ENCODE results near the gene ZNF768. TPM values are rescaled to one million over a fixed set of nuclear protein-coding genes. Genes with fewer than 3 reads are reported as not detected.
"Not testable (repeated sequence)": the region's sequence is repeated elsewhere in the genome, so short reads cannot be mapped to it uniquely, and the experiment has no call there.

Gene ZNF768
- total and polyA plus RNA-seq, 2 donors (not counting 1 experiment from before 2014, with no cell fraction given) = 24.8 to 36.5 TPM

DNA sequence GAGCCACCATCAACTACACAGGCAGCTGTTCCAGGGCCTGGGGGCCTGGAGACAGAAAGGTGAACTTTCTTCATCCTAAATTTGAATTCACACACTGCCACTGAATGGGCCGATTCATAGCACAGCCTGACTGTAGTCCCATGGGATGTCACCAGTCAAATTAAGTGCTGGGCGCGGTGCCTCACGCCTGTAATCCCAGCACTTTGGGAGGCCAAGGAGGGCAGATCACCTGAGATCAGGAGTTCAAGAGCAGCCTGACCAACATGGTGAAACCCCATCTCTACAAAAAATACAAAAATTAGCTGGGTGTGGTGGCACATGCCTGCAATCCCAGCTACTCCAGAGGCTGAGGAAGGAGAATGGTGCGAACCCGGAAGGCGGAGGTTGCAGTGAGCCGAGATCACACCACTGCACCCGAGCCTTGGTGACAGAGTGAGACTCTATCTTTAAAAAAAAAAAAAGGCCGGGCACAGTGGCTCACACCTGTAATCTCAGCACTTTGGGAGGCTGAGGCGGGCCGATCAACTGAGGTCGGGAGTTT is 13.7 kb upstream of the ZNF768 start:
- POLR2A ChIA-PET; H3K27me3 ChIP-seq (replicated peaks in 1 of 4; ENCODE audit: control extremely low read depth in 1 of 4, control insufficient read depth in 3 of 4, insufficient read depth in 4 of 4, low read length in 3 of 4); DNase-seq; H3K9me3 Mint-ChIP-seq (ENCODE audit: insufficient read depth); H3K27me3 Mint-ChIP-seq; H3K27ac ChIP-seq (ENCODE audit: low read length in 2 of 2); H3K4me2 ChIP-seq (replicated peaks; ENCODE audit: low read depth, low read length, poor library complexity, severe bottlenecking); ATAC-seq (ENCODE audit: low read depth); H3K27ac Mint-ChIP-seq; H3K4me3 ChIP-seq (ENCODE audit: control extremely low read depth in 1 of 5, extremely low read depth in 1 of 5, insufficient read depth in 1 of 5, low read depth in 2 of 5, low read length in 4 of 5); H3K9me3 ChIP-seq (ENCODE audit: control extremely low read depth in 1 of 3, control insufficient read depth in 2 of 3, insufficient read depth in 1 of 3, low read length in 2 of 3); H3K9ac ChIP-seq (ENCODE audit: low read length); H2AFZ ChIP-seq (ENCODE audit: insufficient read depth, low read depth, low read length, poor library complexity, severe bottlenecking); H4K20me1 ChIP-seq (ENCODE audit: control insufficient read depth, insufficient read depth, low read length, poor library complexity, severe bottlenecking); H3K36me3 ChIP-seq (replicated peaks in 1 of 2; ENCODE audit: control extremely low read depth in 1 of 2, control insufficient read depth in 1 of 2, extremely low read depth in 1 of 2, insufficient read depth in 2 of 2, low read length in 1 of 2); intact Hi-C loops (cut with micrococcal nuclease); H3K4me3 Mint-ChIP-seq: not testable (repeated sequence)
- peaks cover 8 to 11% of the 10 kb centered on the region in 2 donors for H3K4me1 ChIP-seq (ENCODE audit: control insufficient read depth in 2 of 2, insufficient read depth in 2 of 2, low read length in 2 of 2)
- 80% methylated on average over 9 of the region's 13 CpGs for WGBS (ENCODE audit: insufficient coverage)
- CTCF ChIA-PET = interaction anchor here (0.7 kb wide), 1 partner anchor 12 kb away, joined by 3 read pairs; no protein-coding TSS in a partner anchor
- peaks cover 19% of the 10 kb centered on the region for H3K4me1 Mint-ChIP-seq
- H3K79me2 ChIP-seq (ENCODE audit: control insufficient read depth, insufficient read depth, low read length) = peaks cover 77% of the 10 kb centered on the region

DNA sequence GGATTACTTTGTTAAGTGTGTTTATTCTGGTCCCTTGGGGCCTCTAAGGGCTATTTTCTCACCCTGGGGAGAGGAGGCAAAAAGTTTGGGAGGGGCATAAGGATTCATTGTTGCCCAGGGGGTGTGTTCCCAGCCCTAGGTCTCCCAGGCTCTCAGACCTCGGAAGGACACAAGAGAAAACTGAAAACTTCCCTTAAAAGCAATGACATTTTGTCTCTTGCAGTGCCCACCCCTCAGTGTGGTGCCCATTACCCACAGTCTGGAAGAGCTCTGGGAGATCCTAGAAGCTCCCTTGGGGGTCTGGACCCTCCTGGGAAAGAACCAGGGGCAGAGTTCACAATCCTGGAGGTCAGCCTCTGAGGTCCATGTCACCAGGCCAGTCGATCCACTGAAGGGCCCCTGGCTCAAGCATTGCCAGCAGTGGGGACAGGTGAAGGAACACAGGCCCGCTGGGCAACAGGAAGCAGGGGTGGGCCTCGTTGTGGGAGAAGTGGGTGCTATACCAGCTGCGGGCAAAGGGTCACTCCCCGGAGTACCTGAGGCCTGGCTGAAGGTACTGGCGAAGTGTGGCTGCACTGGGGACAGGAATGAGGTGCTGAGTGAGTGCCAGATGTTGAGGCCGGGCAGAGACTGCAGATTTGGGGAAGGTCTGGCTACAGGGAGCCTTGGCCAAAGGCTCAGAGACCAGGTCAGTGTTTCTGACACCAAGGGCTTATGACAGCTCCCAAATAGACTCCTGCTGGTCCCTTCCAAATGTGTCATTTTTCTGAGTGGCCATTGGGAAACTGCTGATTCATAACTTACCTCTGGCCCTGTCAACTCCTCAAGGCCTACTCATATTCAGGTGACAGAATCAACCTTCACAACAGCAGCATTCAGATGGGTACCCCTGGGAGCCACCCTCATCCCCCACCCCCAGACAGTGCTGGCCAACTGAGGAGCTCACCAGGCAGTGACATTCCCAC is 12.9 kb upstream of the ZNF768 start:
- POLR2A ChIA-PET = no interaction called here
- TF ChIP-seq, protein P1, sequence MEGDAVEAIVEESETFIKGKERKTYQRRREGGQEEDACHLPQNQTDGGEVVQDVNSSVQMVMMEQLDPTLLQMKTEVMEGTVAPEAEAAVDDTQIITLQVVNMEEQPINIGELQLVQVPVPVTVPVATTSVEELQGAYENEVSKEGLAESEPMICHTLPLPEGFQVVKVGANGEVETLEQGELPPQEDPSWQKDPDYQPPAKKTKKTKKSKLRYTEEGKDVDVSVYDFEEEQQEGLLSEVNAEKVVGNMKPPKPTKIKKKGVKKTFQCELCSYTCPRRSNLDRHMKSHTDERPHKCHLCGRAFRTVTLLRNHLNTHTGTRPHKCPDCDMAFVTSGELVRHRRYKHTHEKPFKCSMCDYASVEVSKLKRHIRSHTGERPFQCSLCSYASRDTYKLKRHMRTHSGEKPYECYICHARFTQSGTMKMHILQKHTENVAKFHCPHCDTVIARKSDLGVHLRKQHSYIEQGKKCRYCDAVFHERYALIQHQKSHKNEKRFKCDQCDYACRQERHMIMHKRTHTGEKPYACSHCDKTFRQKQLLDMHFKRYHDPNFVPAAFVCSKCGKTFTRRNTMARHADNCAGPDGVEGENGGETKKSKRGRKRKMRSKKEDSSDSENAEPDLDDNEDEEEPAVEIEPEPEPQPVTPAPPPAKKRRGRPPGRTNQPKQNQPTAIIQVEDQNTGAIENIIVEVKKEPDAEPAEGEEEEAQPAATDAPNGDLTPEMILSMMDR (IDR thresholded peaks at IDR 0.05) = no peak
- no peak for TF ChIP-seq EZH2 (IDR thresholded peaks at IDR 0.05; ENCODE audit: borderline replicate concordance, insufficient read depth, low read depth, low read length, poor library complexity, severe bottlenecking)
- Histone ChIP-seq H2AFZ (ENCODE audit: insufficient read depth, low read depth, low read length, poor library complexity, severe bottlenecking) (no peak overlapping the region), H4K20me1 (ENCODE audit: control insufficient read depth, insufficient read depth, low read length, poor library complexity, severe bottlenecking) (no peaks in the 10 kb centered on the region), H3K36me3 (replicated peaks in 1 of 2; ENCODE audit: control extremely low read depth in 1 of 2, control insufficient read depth in 1 of 2, extremely low read depth in 1 of 2, insufficient read depth in 2 of 2, low read length in 1 of 2) (no peaks in the 10 kb centered on the region), H3K9me3 (ENCODE audit: control extremely low read depth in 1 of 3, control insufficient read depth in 2 of 3, insufficient read depth in 1 of 3, low read length in 2 of 3) (no peaks in the 10 kb centered on the region), H3K27ac (ENCODE audit: low read length in 2 of 2) (no peak overlapping the region), H3K79me2 (ENCODE audit: control insufficient read depth, insufficient read depth, low read length) (peaks cover 71% of the 10 kb centered on the region), H3K4me2 (replicated peaks; ENCODE audit: low read depth, low read length, poor library complexity, severe bottlenecking) (no peak overlapping the region), H3K4me1 (ENCODE audit: control insufficient read depth in 2 of 2, insufficient read depth in 2 of 2, low read length in 2 of 2) (peaks cover 8 to 11% of the 10 kb centered on the region in 2 donors), H3K4me3 (ENCODE audit: control extremely low read depth in 1 of 5, extremely low read depth in 1 of 5, insufficient read depth in 1 of 5, low read depth in 2 of 5, low read length in 4 of 5) (no peak overlapping the region), H3K9ac (ENCODE audit: low read length) (no peak overlapping the region), H3K27me3 (replicated peaks in 1 of 4; ENCODE audit: control extremely low read depth in 1 of 4, control insufficient read depth in 3 of 4, insufficient read depth in 4 of 4, low read length in 3 of 4) (no peaks in the 10 kb centered on the region)
- H3K4me3 Mint-ChIP-seq = no peak overlapping the region
- peaks cover 23% of the 10 kb centered on the region for H3K4me1 Mint-ChIP-seq
- WGBS (ENCODE audit: insufficient coverage) = 97% methylated on average over 8 of the region's 8 CpGs
- ATAC-seq (ENCODE audit: low read depth) (no peak), DNase-seq (no peak)
- H3K27ac Mint-ChIP-seq = no peak overlapping the region
- intact Hi-C loops (cut with micrococcal nuclease) = no loop called here
- H3K27me3 Mint-ChIP-seq = no peaks in the 10 kb centered on the region
- H3K9me3 Mint-ChIP-seq (ENCODE audit: insufficient read depth) = no peaks in the 10 kb centered on the region
- CTCF ChIA-PET = no interaction called here

DNA sequence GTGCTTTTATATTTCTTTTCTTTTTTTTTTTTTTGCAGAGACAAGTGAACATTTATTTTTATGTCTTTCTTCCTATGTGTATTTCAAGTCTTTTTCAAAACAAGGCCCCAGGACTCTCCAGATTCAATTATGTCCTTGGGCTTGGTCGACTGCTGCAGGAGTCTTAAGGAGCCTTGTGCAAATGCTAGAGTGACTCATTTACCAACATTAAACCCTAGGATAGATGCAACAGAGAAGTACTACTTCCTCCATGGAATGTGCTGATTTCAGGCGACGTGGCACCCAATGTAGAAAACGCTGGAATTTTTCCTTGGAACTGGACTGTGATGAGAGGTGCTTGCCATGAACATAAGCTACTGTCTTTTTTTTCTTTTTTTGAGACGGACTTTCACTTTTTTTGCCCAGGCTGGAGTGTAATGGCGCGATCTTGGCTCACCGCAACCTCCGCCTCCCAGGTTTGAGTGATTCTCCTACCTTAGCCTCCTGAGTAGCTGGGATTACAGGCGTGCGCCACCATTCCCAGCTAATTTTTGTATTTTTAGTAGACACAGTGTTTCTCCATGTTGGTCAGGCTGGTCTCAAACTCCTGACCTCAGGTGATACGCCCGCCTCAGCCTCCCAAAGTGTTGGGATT is 10.1 kb upstream of the ZNF768 start:
- ChIA-PET CTCF (interaction anchor here (0.7 to 4.0 kb wide), 26 partner anchors 9 to 129 kb away, joined by 3 to 55 read pairs (median 5); partner anchors contain the start of genes DCTPP1, PRR14, ZNF688 and ZNF764), POLR2A (interaction anchor here (0.6 to 3.5 kb wide), 4 partner anchors 9 to 157 kb away, joined by 4 to 38 read pairs (median 8); partner anchors contain the start of gene ZNF764)
- Mint-ChIP-seq H3K27ac (peak overlapping the region; percentile 37), H3K4me3 (peak overlapping the region; percentile 98), H3K4me1 (peaks cover 30% of the 10 kb centered on the region)
- H2AFZ ChIP-seq (ENCODE audit: insufficient read depth, low read depth, low read length, poor library complexity, severe bottlenecking); DNase-seq; H3K9ac ChIP-seq (ENCODE audit: low read length); H3K36me3 ChIP-seq (replicated peaks in 1 of 2; ENCODE audit: control extremely low read depth in 1 of 2, control insufficient read depth in 1 of 2, extremely low read depth in 1 of 2, insufficient read depth in 2 of 2, low read length in 1 of 2); H3K9me3 Mint-ChIP-seq (ENCODE audit: insufficient read depth); H4K20me1 ChIP-seq (ENCODE audit: control insufficient read depth, insufficient read depth, low read length, poor library complexity, severe bottlenecking); H3K9me3 ChIP-seq (ENCODE audit: control extremely low read depth in 1 of 3, control insufficient read depth in 2 of 3, insufficient read depth in 1 of 3, low read length in 2 of 3); H3K27me3 ChIP-seq (replicated peaks in 1 of 4; ENCODE audit: control extremely low read depth in 1 of 4, control insufficient read depth in 3 of 4, insufficient read depth in 4 of 4, low read length in 3 of 4); H3K27me3 Mint-ChIP-seq; ATAC-seq (ENCODE audit: low read depth); intact Hi-C loops (cut with micrococcal nuclease): not testable (repeated sequence)
- peak overlapping the region; percentile 89 to 94 for H3K27ac ChIP-seq (ENCODE audit: low read length in 2 of 2)
- WGBS (ENCODE audit: insufficient coverage) = 100% methylated on average over 11 of the region's 13 CpGs
- H3K4me2 ChIP-seq (replicated peaks; ENCODE audit: low read depth, low read length, poor library complexity, severe bottlenecking) = peak overlapping the region; percentile 80
- peaks cover 8 to 23% of the 10 kb centered on the region in 2 donors for H3K4me1 ChIP-seq (ENCODE audit: control insufficient read depth in 2 of 2, insufficient read depth in 2 of 2, low read length in 2 of 2)
- H3K79me2 ChIP-seq (ENCODE audit: control insufficient read depth, insufficient read depth, low read length) = peaks cover 53% of the 10 kb centered on the region
- H3K4me3 ChIP-seq (ENCODE audit: control extremely low read depth in 1 of 5, extremely low read depth in 1 of 5, insufficient read depth in 1 of 5, low read depth in 2 of 5, low read length in 4 of 5) = peak overlapping the region in 1 of 5 experiments; percentile 88
